Measurements from ENCODE around the gene RAI14.

Gene RAI14

GRCh38 chr5:34831303-34831702, 175.2 kb downstream of the RAI14 start:
- no peak for DNase-seq

- no peak for DNase-seq
Measured at GRCh38 chr5:34832568-34832967, 176.4 kb downstream of the RAI14 start.

- DNase-seq = no peak
Measured at GRCh38 chr5:34833090-34833489, 177.0 kb downstream of the RAI14 start.

GRCh38 chr5:34833976-34834793, 178.1 kb downstream of the RAI14 start:
- no peak for DNase-seq

- no peak for DNase-seq
Measured at GRCh38 chr5:34834794-34835089, 178.6 kb downstream of the RAI14 start.

GRCh38 chr5:34835664-34836063, 179.5 kb downstream of the RAI14 start:
- DNase-seq = no peak

GRCh38 chr5:34838785-34839714, 182.9 kb downstream of the RAI14 start, which contains the start of gene TTC23L:
Gene TTC23L (plus strand): TSS chr5:34839164. CDS start chr5:34840672, 1,508 bp downstream.
- DNase-seq = peak; percentile 87 to 94

- no peak for DNase-seq
Measured at GRCh38 chr5:34841816-34842215, 185.7 kb downstream of the RAI14 start.

- DNase-seq = no peak
Measured at GRCh38 chr5:34842554-34842953, 186.4 kb downstream of the RAI14 start.

GRCh38 chr5:34843497-34843896, 187.4 kb downstream of the RAI14 start:
- no peak for DNase-seq

GRCh38 chr5:34844106-34844505, 188.0 kb downstream of the RAI14 start:
- peak; percentile 10 to 44 for DNase-seq

GRCh38 chr5:34844999-34845398, 188.9 kb downstream of the RAI14 start:
- DNase-seq = no peak

GRCh38 chr5:34847056-34847455, 190.9 kb downstream of the RAI14 start:
- DNase-seq = no peak

GRCh38 chr5:34847552-34847951, 191.4 kb downstream of the RAI14 start:
- no peak for DNase-seq

- DNase-seq = no peak
Measured at GRCh38 chr5:34848230-34848629, 192.1 kb downstream of the RAI14 start.

GRCh38 chr5:34849253-34849652, 193.1 kb downstream of the RAI14 start:
- no peak for DNase-seq

- DNase-seq = peak; percentile 54 to 64
Measured at GRCh38 chr5:34854459-34855174, 198.5 kb downstream of the RAI14 start.

- no peak for DNase-seq
Measured at GRCh38 chr5:34857161-34857560, 201.0 kb downstream of the RAI14 start.

GRCh38 chr5:34857894-34858293, 201.8 kb downstream of the RAI14 start:
- no peak for DNase-seq

- no peak for DNase-seq
Measured at GRCh38 chr5:34858790-34859189, 202.7 kb downstream of the RAI14 start.

GRCh38 chr5:34859253-34859652, 203.1 kb downstream of the RAI14 start:
- DNase-seq = no peak

GRCh38 chr5:34863946-34864345, 207.8 kb downstream of the RAI14 start:
- no peak for DNase-seq

GRCh38 chr5:34865091-34865490, 209.0 kb downstream of the RAI14 start:
- no peak for DNase-seq

All from NCI-H446 (cell line).